MCF 10A (cell line): ENCODE results near the gene DAAM1. TPM values are rescaled to one million over a fixed set of nuclear protein-coding genes. Genes with fewer than 3 reads are reported as not detected.
A peak's percentile ranks its signal among the peaks of the same experiment; 100 is the strongest.

Experiments used
- BruUV-seq: library from RNA; stranded (reverse); fragments of 400-500 nt; replicated peaks from 2 replicates; lab custom pipeline; 2021; lab: Mats Ljungman, UMichigan
- CTCF ChIA-PET: fragments of 300-600 bp; sonication (Branson Sonifier 250); formaldehyde crosslinking; extraction: SDS; loops from one replicate; lab custom pipeline; 2021; ENCODE audit warnings: antibody characterized with exemption, inconsistent platforms; lab: Yijun Ruan, JAX
- POLR2A ChIA-PET: fragments of 300-600, 350-650 bp; sonication (Branson Sonifier 250); formaldehyde crosslinking; extraction: SDS; loops from one replicate; lab custom pipeline; 2020; ENCODE audit warnings: antibody characterized with exemption, inconsistent platforms; lab: Yijun Ruan, JAX
- DNase-seq: peaks from one replicate; pipeline ENCODE4 v3.0.0-alpha.2; 2018; ENCODE audit not compliant: unreplicated experiment
- H3K27ac Mint-ChIP-seq: one replicate; pipeline ENCODE4 v1.8.0; 2022; ENCODE audit warnings: mild to moderate bottlenecking, low read depth, mixed read lengths; ENCODE audit not compliant: unreplicated experiment
- H3K27me3 Mint-ChIP-seq: one replicate; pipeline ENCODE4 v1.8.0; 2022; ENCODE audit warnings: mixed read lengths; ENCODE audit not compliant: insufficient read depth, unreplicated experiment
- H3K36me3 Mint-ChIP-seq: one replicate; pipeline ENCODE4 v1.8.0; 2022; ENCODE audit warnings: mild to moderate bottlenecking, moderate library complexity, mixed read lengths; ENCODE audit not compliant: insufficient read depth, unreplicated experiment
- H3K4me1 Mint-ChIP-seq: one replicate; pipeline ENCODE4 v1.8.0; 2022; ENCODE audit warnings: mixed read lengths; ENCODE audit not compliant: insufficient read depth, unreplicated experiment
- H3K4me3 Mint-ChIP-seq: one replicate; pipeline ENCODE4 v1.8.0; 2022; ENCODE audit warnings: mild to moderate bottlenecking, moderate library complexity, mixed read lengths; ENCODE audit not compliant: unreplicated experiment
- H3K9me3 Mint-ChIP-seq: one replicate; pipeline ENCODE4 v1.8.0; 2022; ENCODE audit warnings: mixed read lengths; ENCODE audit not compliant: unreplicated experiment
- CTCF ChIP-seq: fragments of 200-600 bp; IDR thresholded peaks from one replicate; pipeline ENCODE4 v1.8.0; 2022; ENCODE audit warnings: antibody characterized with exemption, mild to moderate bottlenecking; ENCODE audit not compliant: unreplicated experiment
- intact Hi-C: fragments of 100-400 bp; cut with micrococcal nuclease; formaldehyde crosslinking; loops from 2 replicates; pipeline ENCODE4 v1.14.1; 2022
- total RNA-seq: library from RNA; stranded (reverse); gene quantifications from 2 replicates; pipeline ENCODE4 v1.2.3, GENCODE V29; 2022

Gene DAAM1
- total RNA-seq, 1 experiment from 2014 or later, result 27.4 TPM

GRCh38 chr14:59358784-59359183 is 170.3 kb downstream of the DAAM1 start:
- Mint-ChIP-seq H3K9me3 (no peaks in the 10 kb centered on the region), H3K36me3 (peaks cover 19% of the 10 kb centered on the region), H3K27me3 (no peaks in the 10 kb centered on the region), H3K4me3 (no peak overlapping the region), H3K27ac (peak overlapping the region; percentile 90), H3K4me1 (peaks cover 79% of the 10 kb centered on the region)
- no peak for DNase-seq
- no peak for TF ChIP-seq CTCF
- CTCF ChIA-PET, result interaction anchor here (0.5 to 0.6 kb wide), 4 partner anchors 79 to 545 kb away, joined by 3 to 4 read pairs (median 3); no protein-coding TSS in a partner anchor
- intact Hi-C loops, result no loop called here
- POLR2A ChIA-PET, result interaction anchor here (0.8 to 3.1 kb wide), 16 partner anchors 10 to 229 kb away, joined by 3 to 26 read pairs (median 4); partner anchors contain the start of genes DAAM1, JKAMP and L3HYPDH
- BruUV-seq, result no TSS peak

GRCh38 chr14:59359431-59360124 is 171.1 kb downstream of the DAAM1 start:
- intact Hi-C loops, result loop anchor here (2.0 to 5.0 kb wide), 4 partner anchors 37 to 232 kb away; partner anchors contain the start of gene DAAM1
- no peak overlapping the region for H3K4me3 Mint-ChIP-seq
- ChIA-PET POLR2A (interaction anchor here (1.3 to 3.1 kb wide), 7 partner anchors 12 to 171 kb away, joined by 4 to 26 read pairs (median 9); partner anchors contain the start of gene DAAM1), CTCF (interaction anchor here (0.5 kb wide), 1 partner anchor 544 kb away, joined by 3 read pairs; no protein-coding TSS in a partner anchor)
- peaks cover 82% of the 10 kb centered on the region for H3K4me1 Mint-ChIP-seq
- no peaks in the 10 kb centered on the region for H3K9me3 Mint-ChIP-seq
- BruUV-seq, result no TSS peak
- no peaks in the 10 kb centered on the region for H3K27me3 Mint-ChIP-seq
- H3K27ac Mint-ChIP-seq, result no peak overlapping the region
- peaks cover 13% of the 10 kb centered on the region for H3K36me3 Mint-ChIP-seq
- TF ChIP-seq CTCF, result no peak
- DNase-seq, result peak; percentile 22

- H3K27me3 Mint-ChIP-seq, result no peaks in the 10 kb centered on the region
- POLR2A ChIA-PET, result interaction anchor here (1.9 to 2.7 kb wide), 4 partner anchors 25 to 124 kb away, joined by 9 to 19 read pairs (median 16); partner anchors contain the start of genes JKAMP and L3HYPDH
- peak overlapping the region; percentile 84 for H3K27ac Mint-ChIP-seq
- peaks cover 11% of the 10 kb centered on the region for H3K36me3 Mint-ChIP-seq
- H3K4me3 Mint-ChIP-seq, result no peak overlapping the region
- BruUV-seq, result no TSS peak
- intact Hi-C loops, result loop anchor here (2.0 to 5.0 kb wide), 4 partner anchors 38 to 233 kb away; partner anchors contain the start of gene DAAM1
- H3K9me3 Mint-ChIP-seq, result no peaks in the 10 kb centered on the region
- CTCF ChIA-PET, result no interaction called here
- peaks cover 82% of the 10 kb centered on the region for H3K4me1 Mint-ChIP-seq
- DNase-seq, result no peak
- TF ChIP-seq CTCF, result no peak
These were observed 171.8 kb downstream of the DAAM1 start for GRCh38 chr14:59360233-59360632.
